ENCODE results near the gene OR2AG2.

- TF ChIP-seq ZC3H11A (IDR thresholded peaks at IDR 0.05) (no peak), POLR2A (IDR thresholded peaks at IDR 0.05; ENCODE audit: low read length) (no peak), CTCF (IDR thresholded peaks at IDR 0.05) (no peak), JUN (IDR thresholded peaks at IDR 0.05) (no peak), RCOR1 (IDR thresholded peaks at IDR 0.05; ENCODE audit: low read depth, low read length) (no peak), ELK1 (IDR thresholded peaks at IDR 0.05; ENCODE audit: low read depth, low read length) (no peak), NR3C1 (IDR thresholded peaks at IDR 0.05) (no peak), HDAC2 (IDR thresholded peaks at IDR 0.05) (no peak), SMC3 (IDR thresholded peaks at IDR 0.05) (no peak), BHLHE40 (IDR thresholded peaks at IDR 0.05; ENCODE audit: low read depth, low read length) (no peak), CBX2 (IDR thresholded peaks at IDR 0.05; ENCODE audit: borderline replicate concordance, low read depth) (no peak), ZFP36 (IDR thresholded peaks at IDR 0.05; ENCODE audit: borderline replicate concordance, partially characterized antibody) (no peak)
Measured at GRCh38 chr11:6771926-6772893, at the start of gene OR2AG2.

Measured in A549 (cell line).